GM12872 (cell line): Measurements from ENCODE around the gene PLA2G6.
A peak's percentile ranks its signal among the peaks of the same experiment; 100 is the strongest.

Experiments
- CTCF ChIP-seq: IDR thresholded peaks from 3 replicates; pipeline ENCODE4 v1.5.1; 2011; ENCODE audit warnings: low read depth, mild to moderate bottlenecking, low read length, moderate library complexity; ENCODE audit not compliant: insufficient read depth

Gene PLA2G6

GRCh38 chr22:38122616-38123015, 59.0 kb downstream of the PLA2G6 start:
- TF ChIP-seq CTCF = no peak

- TF ChIP-seq CTCF = no peak
Measured at GRCh38 chr22:38120359-38121110, 61.1 kb downstream of the PLA2G6 start.

GRCh38 chr22:38118182-38118581, 63.4 kb downstream of the PLA2G6 start:
- no peak for TF ChIP-seq CTCF

GRCh38 chr22:38115423-38116205, 66.0 kb downstream of the PLA2G6 start:
- TF ChIP-seq CTCF = no peak

- TF ChIP-seq CTCF = peak; percentile 96
Measured at GRCh38 chr22:38114484-38115398, 66.9 kb downstream of the PLA2G6 start.

- no peak for TF ChIP-seq CTCF
Measured at GRCh38 chr22:38112381-38112780, 69.2 kb downstream of the PLA2G6 start.

- no peak for TF ChIP-seq CTCF
Measured at GRCh38 chr22:38111925-38112355, 69.7 kb downstream of the PLA2G6 start.
